ENCODE measurements around the gene PNP.

PNP gene

DNA sequence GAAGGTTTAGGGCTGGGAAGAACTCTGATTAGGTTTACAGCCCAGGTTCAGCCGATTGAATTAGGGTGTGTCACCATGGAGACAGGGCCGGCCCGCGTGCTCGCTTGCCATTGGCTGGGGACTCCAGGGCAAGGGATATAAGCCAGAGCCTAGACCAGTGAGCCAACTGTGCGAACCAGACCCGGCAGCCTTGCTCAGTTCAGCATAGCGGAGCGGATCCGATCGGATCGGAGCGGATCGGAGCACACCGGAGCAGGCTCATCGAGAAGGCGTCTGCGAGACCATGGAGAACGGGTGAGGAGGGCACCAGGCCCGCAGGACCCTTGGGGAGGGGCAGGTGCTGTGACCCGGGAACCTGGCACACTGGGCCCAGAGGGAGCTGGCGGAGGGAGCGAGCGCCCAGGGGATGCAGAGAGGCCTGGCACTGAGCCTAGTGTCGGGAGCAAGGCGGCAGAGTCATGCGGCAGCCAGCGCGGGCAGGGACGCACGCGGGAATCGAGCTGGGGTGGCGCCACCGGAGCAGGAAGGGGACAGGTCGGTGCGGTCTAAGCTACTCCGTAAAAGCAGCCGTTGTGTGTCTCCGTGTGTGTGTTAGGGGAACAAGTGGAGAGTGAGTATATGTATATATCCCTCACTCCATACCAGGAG lies at the start of gene PNP (continued):
- no peak for TF ChIP-seq ZNF214 (tag by site-specific recombination; IDR thresholded peaks at IDR 0.05; ENCODE audit: borderline replicate concordance)
- TF ChIP-seq, protein P1, sequence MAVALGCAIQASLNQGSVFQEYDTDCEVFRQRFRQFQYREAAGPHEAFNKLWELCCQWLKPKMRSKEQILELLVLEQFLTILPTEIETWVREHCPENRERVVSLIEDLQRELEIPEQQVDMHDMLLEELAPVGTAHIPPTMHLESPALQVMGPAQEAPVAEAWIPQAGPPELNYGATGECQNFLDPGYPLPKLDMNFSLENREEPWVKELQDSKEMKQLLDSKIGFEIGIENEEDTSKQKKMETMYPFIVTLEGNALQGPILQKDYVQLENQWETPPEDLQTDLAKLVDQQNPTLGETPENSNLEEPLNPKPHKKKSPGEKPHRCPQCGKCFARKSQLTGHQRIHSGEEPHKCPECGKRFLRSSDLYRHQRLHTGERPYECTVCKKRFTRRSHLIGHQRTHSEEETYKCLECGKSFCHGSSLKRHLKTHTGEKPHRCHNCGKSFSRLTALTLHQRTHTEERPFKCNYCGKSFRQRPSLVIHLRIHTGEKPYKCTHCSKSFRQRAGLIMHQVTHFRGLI (tag by site-specific recombination; IDR thresholded peaks at IDR 0.05) = no peak
- no peak for TF ChIP-seq ZNF521 (tag by site-specific recombination; IDR thresholded peaks at IDR 0.05)
- no peak for TF ChIP-seq ZNF266 (tag by site-specific recombination; IDR thresholded peaks at IDR 0.05; ENCODE audit: low read depth)
- TF ChIP-seq TRIM28 (IDR thresholded peaks at IDR 0.05; ENCODE audit: borderline replicate concordance, low read length) = 0 out of 2 replicates have a peak, but pooled peaks have one; percentile 16
- no peak for TF ChIP-seq SCRT1 (tag by site-specific recombination; IDR thresholded peaks at IDR 0.05; ENCODE audit: borderline replicate concordance)
- TF ChIP-seq ZFP3 (tag by site-specific recombination; IDR thresholded peaks at IDR 0.05; ENCODE audit: low read depth) = no peak
- TF ChIP-seq KLF1 (tag by site-specific recombination; IDR thresholded peaks at IDR 0.05) = peak; percentile 36; the same call in 1 of the 2 replicates
- TF ChIP-seq ZFP69B (tag by site-specific recombination; IDR thresholded peaks at IDR 0.05) = peak; percentile 86
- TF ChIP-seq BCL11B (tag by site-specific recombination; IDR thresholded peaks at IDR 0.05; ENCODE audit: low read depth) = no peak
- 0 out of 2 replicates have a peak, but pooled peaks have one; percentile 59 for TF ChIP-seq INSM2 (tag by site-specific recombination; IDR thresholded peaks at IDR 0.05)
- TF ChIP-seq ZNF555 (tag by site-specific recombination; conservative IDR thresholded peaks at IDR 0.05) = no peak
- TF ChIP-seq SCRT2 (tag by site-specific recombination; IDR thresholded peaks at IDR 0.05) = no peak
- no peak for TF ChIP-seq HIC1 (tag by site-specific recombination; IDR thresholded peaks at IDR 0.05)
- TF ChIP-seq ZNF596 (tag by site-specific recombination; IDR thresholded peaks at IDR 0.05) = no peak
- TF ChIP-seq TCF7L2 (IDR thresholded peaks at IDR 0.05; ENCODE audit: borderline replicate concordance, low read depth, low read length) = no peak
- no peak for TF ChIP-seq ZNF311 (tag by site-specific recombination; IDR thresholded peaks at IDR 0.05; ENCODE audit: borderline replicate concordance)
- peak; percentile 37; the same call in 1 of the 2 replicates for TF ChIP-seq ZNF660 (tag by site-specific recombination; IDR thresholded peaks at IDR 0.05)
- TF ChIP-seq SP7 (tag by site-specific recombination; IDR thresholded peaks at IDR 0.05) = peak; percentile 86
- TF ChIP-seq ATF2 (tag by site-specific recombination; IDR thresholded peaks at IDR 0.05; ENCODE audit: low read depth) = no peak
- no peak for TF ChIP-seq ZNF561 (tag by site-specific recombination; IDR thresholded peaks at IDR 0.05; ENCODE audit: borderline replicate concordance)
- peak; percentile 48 for TF ChIP-seq PATZ1 (tag by site-specific recombination; IDR thresholded peaks at IDR 0.05)
- TF ChIP-seq WT1 (tag by site-specific recombination; IDR thresholded peaks at IDR 0.05) = no peak
- peak; percentile 65 for TF ChIP-seq ZNF398 (tag by site-specific recombination; IDR thresholded peaks at IDR 0.05)

All from HEK293 (cell line).